C1 segment of cervical spinal cord (tissue), 14 donors: ENCODE results near the gene HSD17B8.

Experiments
- DNase-seq, 14 donors: peaks; one replicate each; lab custom pipeline; 2025; lab: John Stamatoyannopoulos, UW

HSD17B8 gene

GRCh38 chr6:33237741-33238140 lies 33.3 kb downstream of the HSD17B8 start:
- DNase-seq = no peak

GRCh38 chr6:33241968-33242367 lies 37.5 kb downstream of the HSD17B8 start:
- DNase-seq = no peak

- DNase-seq = no peak
Observed at GRCh38 chr6:33243476-33243875, 39.0 kb downstream of the HSD17B8 start.

- peak; percentile 35 to 91 (median 80) for DNase-seq
Observed at GRCh38 chr6:33247977-33248642, 43.7 kb downstream of the HSD17B8 start.

- DNase-seq = peak in 1 of 14 donors; percentile 63
Observed at GRCh38 chr6:33248643-33248931, 44.1 kb downstream of the HSD17B8 start.

- DNase-seq = peak; percentile 59 to 100 (median 94)
Observed at GRCh38 chr6:33248932-33249731, 44.7 kb downstream of the HSD17B8 start.

GRCh38 chr6:33249732-33250630 lies 45.5 kb downstream of the HSD17B8 start:
- DNase-seq = peak in 1 of 14 donors; percentile 38

GRCh38 chr6:33250731-33251130 lies 46.3 kb downstream of the HSD17B8 start:
- DNase-seq = no peak

GRCh38 chr6:33251395-33252012 lies 47.0 kb downstream of the HSD17B8 start:
- DNase-seq = no peak

- DNase-seq = no peak
Observed at GRCh38 chr6:33252759-33253158, 48.3 kb downstream of the HSD17B8 start.

GRCh38 chr6:33254591-33254990 lies 50.1 kb downstream of the HSD17B8 start:
- DNase-seq = no peak
